Heart left ventricle (tissue), 16 donors: ENCODE results near the gene DNAJC10. TPM values are rescaled to one million over a fixed set of nuclear protein-coding genes. Genes with fewer than 3 reads are reported as not detected.
"Not testable (repeated sequence)": the region's sequence is repeated elsewhere in the genome, so short reads cannot be mapped to it uniquely, and the experiment has no call there.

ENCODE experiments used
- ATAC-seq, 4 donors: fragments of 200-7000 bp; cut with Tn5 transposase; one replicate each; pipeline ENCODE4 v1.9.1; 2020 to 2022; ENCODE audit warnings: moderate library complexity in 4 of 4, mild to moderate bottlenecking in 3 of 4, moderate number of reproducible peaks in 1 of 4
- DNase-seq, 5 donors: peaks; one replicate each; pipeline ENCODE4 v3.0.0-alpha.2; 2020
- H3K27ac ChIP-seq, 12 donors: fragments of 200-600 bp; sonication (generic) in 4 of 12; one replicate each; pipeline versions ENCODE4 v1.5.0 to v1.8.0; 2016 to 2022; ENCODE audit warnings: mild to moderate bottlenecking in 2 of 12
- H3K27me3 ChIP-seq, 9 donors: fragments of 200-600 bp; sonication (generic) in 2 of 9; one replicate each; pipeline versions ENCODE4 v1.5.1 to v1.8.0; 2016 to 2022; ENCODE audit warnings: mild to moderate bottlenecking in 3 of 9
- H3K36me3 ChIP-seq, 9 donors: fragments of 200-600 bp; sonication (generic) in 2 of 9; one replicate each; pipeline versions ENCODE4 v1.5.0 to v1.8.0; 2018 to 2022; ENCODE audit warnings: mild to moderate bottlenecking in 2 of 9
- H3K4me1 ChIP-seq, 12 donors: fragments of 200-600 bp; sonication (generic) in 4 of 12; one replicate each; pipeline versions ENCODE4 v1.5.0 to v1.8.0; 2016 to 2022; ENCODE audit warnings: mild to moderate bottlenecking in 3 of 12
- H3K4me3 ChIP-seq, 12 donors: fragments of 200-600 bp; sonication (generic) in 4 of 12; one replicate each; pipeline versions ENCODE4 v1.5.0 to v1.8.0; 2017 to 2022; ENCODE audit warnings: mild to moderate bottlenecking in 9 of 12, moderate library complexity in 4 of 12
- H3K9me3 ChIP-seq, 12 donors: fragments of 200-600 bp; sonication (generic) in 4 of 12; one replicate each; pipeline versions ENCODE4 v1.5.0 to v1.8.0; 2016 to 2022; ENCODE audit warnings: mild to moderate bottlenecking in 1 of 12
- POLR2A ChIP-seq, 2 donors: fragments of 450-650 bp; IDR thresholded peaks; one replicate each; pipeline ENCODE4 v1.6.1; 2017; ENCODE audit warnings: antibody characterized with exemption in 2 of 2, mild to moderate bottlenecking in 2 of 2, moderate library complexity in 2 of 2
- WGBS, 4 donors: extraction: QIAGEN DNeasy Blood & Tissue Kit in 2 of 4; methylation state at CpG; one replicate each; pipeline versions ENCODE4 v1.1.5 to v1.1.7; 2013 to 2018; 5-methylcytosine and 5-hydroxymethylcytosine counted together
- intact Hi-C, 10 donors: fragments of 100-400 bp; cut with DNase I; formaldehyde crosslinking; loops; one replicate each; pipeline versions ENCODE4 v1.11.1 to v1.14.2; 2022
- polyA plus RNA-seq, 2 donors: library from polyadenylated mRNA; stranded (reverse); fragments of 200-250 nt; gene quantifications; one replicate each; pipeline ENCODE4 v1.2.3, GENCODE V29; 2013
- total RNA-seq, 9 donors: library from RNA; depleted of rRNA in 2 of 9; stranded (reverse); fragments of >200 nt in 2 of 9; fragmentation: NEBNext Ultra II Directional in 3 of 9; extraction: Animal tissue kit (Norgen Biotek cat#: 25700) in 3 of 9; gene quantifications; one replicate each; pipeline versions ENCODE4 v1.1.0 to v1.2.4, GENCODE V29; 2016 to 2023
- TF ChIP-seq, protein P1 (sequence below), 12 donors: fragments of 200-600 bp; sonication (generic) in 4 of 12; IDR thresholded peaks; one replicate each; pipeline versions ENCODE4 v1.5.0 to v1.8.0; 2018 to 2022; ENCODE audit warnings: antibody characterized with exemption in 12 of 12, mild to moderate bottlenecking in 5 of 12
- donor health status: ischemic (EF 13 %, LVEDD 7.1; RV severe dilation, severe dysfunction).
- donor health status: healthy with polysubstance abuse.
- donor health status: DM: no; HTN: yes; CAD: no.
- donor health status: DM: no; HTN: no; CAD: no.
- donor health status: ischemic (EF 25% LVEDD 6.9; RV normal size, moderate dysfunction).
- donor health status: ischemic (EF 25% LVEDD 5.7; RV mildly dilated, moderate dysfunction).
- donor health status: healthy.
- donor health status: DM: yes; HTN: yes; CAD: no.
- donor health status: ischemic (EF 35%, LVEDD 5.7; RV mildly dilated, moderate dysfunction).
- donor health status: nonischemic (EF 11% LVEDD 7.7; RV severe dilation, severe dysfunction).
- donor health status: DM: yes; HTN: yes; CAD: no.
- donor health status: PGD.
- donor health status: ischemic (EF 29% LVEDD 5.4; RV normal size, mild dysfunction).
- donor health status: nonischemic (EF 23%, LVEDD 6.1; RV moderate dilation, normal function).

Gene DNAJC10
- total and polyA plus RNA-seq, 11 donors, result 9.8 to 73.5 (median 47.3) TPM

DNA sequence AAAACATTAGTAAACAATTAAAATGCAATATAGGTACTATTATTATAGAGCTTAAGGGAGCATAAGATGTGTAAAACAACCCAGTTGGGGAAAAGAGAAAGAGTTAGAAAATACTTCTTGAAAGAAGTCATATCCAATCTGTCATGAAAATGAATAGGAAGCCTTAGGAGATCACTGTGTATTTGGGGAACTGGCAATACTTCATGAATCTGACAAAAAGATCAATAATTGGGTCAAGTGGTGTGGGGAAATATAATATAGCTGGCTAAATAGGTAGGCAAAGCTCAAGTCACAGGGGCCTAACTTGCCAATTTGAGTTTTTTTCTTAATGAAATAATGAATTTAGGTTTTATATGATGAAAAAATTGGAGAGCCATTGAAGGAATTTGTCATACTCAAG lies 14.4 kb downstream of the DNAJC10 start:
- DNase-seq (no peak), ATAC-seq (no peak)
- Histone ChIP-seq H3K36me3 (peaks cover 0 to 89% (median 57%) of the 10 kb centered on the region in 9 donors), H3K4me3 (no peak overlapping the region), H3K9me3 (no peaks in the 10 kb centered on the region), H3K4me1 (no peaks in the 10 kb centered on the region), H3K27me3 (no peaks in the 10 kb centered on the region), H3K27ac (no peak overlapping the region)
- TF ChIP-seq POLR2A (IDR thresholded peaks at IDR 0.05), result no peak
- TF ChIP-seq, protein P1, sequence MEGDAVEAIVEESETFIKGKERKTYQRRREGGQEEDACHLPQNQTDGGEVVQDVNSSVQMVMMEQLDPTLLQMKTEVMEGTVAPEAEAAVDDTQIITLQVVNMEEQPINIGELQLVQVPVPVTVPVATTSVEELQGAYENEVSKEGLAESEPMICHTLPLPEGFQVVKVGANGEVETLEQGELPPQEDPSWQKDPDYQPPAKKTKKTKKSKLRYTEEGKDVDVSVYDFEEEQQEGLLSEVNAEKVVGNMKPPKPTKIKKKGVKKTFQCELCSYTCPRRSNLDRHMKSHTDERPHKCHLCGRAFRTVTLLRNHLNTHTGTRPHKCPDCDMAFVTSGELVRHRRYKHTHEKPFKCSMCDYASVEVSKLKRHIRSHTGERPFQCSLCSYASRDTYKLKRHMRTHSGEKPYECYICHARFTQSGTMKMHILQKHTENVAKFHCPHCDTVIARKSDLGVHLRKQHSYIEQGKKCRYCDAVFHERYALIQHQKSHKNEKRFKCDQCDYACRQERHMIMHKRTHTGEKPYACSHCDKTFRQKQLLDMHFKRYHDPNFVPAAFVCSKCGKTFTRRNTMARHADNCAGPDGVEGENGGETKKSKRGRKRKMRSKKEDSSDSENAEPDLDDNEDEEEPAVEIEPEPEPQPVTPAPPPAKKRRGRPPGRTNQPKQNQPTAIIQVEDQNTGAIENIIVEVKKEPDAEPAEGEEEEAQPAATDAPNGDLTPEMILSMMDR (IDR thresholded peaks at IDR 0.05), result no peak
- intact Hi-C loops, result no loop called here

DNA sequence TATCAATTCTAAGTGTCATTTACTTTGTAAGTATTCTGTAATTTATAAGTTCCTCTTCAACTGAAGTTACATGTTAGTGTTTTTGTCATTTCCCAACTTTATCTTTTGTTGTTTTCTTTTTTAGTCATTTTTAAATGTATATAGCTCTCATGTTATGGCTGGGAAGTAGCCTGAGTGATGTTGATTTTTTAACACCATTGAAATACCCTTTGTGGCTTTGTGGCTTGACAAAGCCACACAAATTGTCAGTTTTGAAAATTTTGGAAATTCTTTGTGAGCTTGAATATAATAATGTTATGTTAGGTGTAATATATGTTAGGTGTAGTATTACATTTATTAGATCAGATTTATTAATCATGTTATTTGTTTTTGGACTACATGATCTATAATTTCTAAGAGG lies 16.7 kb downstream of the DNAJC10 start:
- H3K9me3 ChIP-seq, result no peaks in the 10 kb centered on the region
- no peaks in the 10 kb centered on the region for H3K4me1 ChIP-seq
- no peak overlapping the region for H3K27ac ChIP-seq
- no peaks in the 10 kb centered on the region for H3K27me3 ChIP-seq
- no peak for DNase-seq
- peaks cover 0 to 93% (median 73%) of the 10 kb centered on the region in 9 donors for H3K36me3 ChIP-seq
- no peak for TF ChIP-seq POLR2A (IDR thresholded peaks at IDR 0.05)
- TF ChIP-seq, protein P1 (IDR thresholded peaks at IDR 0.05), result no peak
- intact Hi-C loops, result no loop called here
- H3K4me3 ChIP-seq, result no peak overlapping the region
- no peak for ATAC-seq

DNA sequence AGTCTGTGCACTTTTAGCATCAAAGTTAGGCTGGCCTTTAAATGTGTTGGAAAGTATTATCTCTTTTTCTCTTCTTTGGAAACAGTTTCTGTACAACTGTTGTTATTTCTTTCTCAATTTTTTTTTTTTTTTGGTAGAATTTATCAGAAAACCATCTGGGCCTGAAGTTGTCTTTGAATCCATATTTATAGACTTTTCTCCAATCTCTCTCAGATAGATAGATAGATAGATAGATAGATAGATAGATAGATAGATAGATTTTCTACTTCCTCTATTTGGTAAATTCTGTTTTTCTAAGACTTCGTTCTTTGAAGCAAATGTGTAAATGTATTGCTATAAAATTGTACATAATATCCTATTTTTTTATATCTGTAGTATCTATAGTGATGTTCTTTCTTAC lies 17.5 kb downstream of the DNAJC10 start:
- no peak overlapping the region for H3K4me3 ChIP-seq
- peaks cover 0 to 94% (median 75%) of the 10 kb centered on the region in 9 donors for H3K36me3 ChIP-seq

DNA sequence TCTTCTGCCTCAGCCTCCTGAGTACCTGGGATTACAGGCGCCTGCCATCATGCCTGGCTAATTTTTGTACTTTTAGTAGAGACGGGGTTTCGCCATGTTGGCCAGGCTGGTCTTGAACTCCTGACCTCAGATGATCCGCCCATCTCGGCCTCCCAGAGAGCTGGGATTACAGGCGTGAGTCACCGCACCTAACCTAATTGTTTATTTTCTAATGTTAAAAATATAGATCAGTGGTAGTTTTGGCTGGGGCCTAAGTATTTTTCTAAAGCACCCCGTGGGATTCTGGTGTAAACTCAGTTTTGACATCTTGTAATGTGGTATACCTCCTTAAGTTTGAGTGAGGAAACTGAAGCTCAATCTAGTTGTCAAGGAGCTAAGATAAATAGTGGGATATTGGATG lies 20.8 kb downstream of the DNAJC10 start:
- H3K27ac ChIP-seq, DNase-seq, H3K9me3 ChIP-seq, H3K4me3 ChIP-seq, ATAC-seq, H3K27me3 ChIP-seq, H3K4me1 ChIP-seq, intact Hi-C loops: not testable (repeated sequence)
- WGBS, 4 donors, result 97 to 99% (median 98%) methylated on average over 8 of the region's 8 CpGs
- H3K36me3 ChIP-seq, result peaks cover under 1 to 91% (median 67%) of the 10 kb centered on the region in 9 donors

More for the DNA sequence above, 17.5 kb downstream of the DNAJC10 start:
- no peak for TF ChIP-seq POLR2A (IDR thresholded peaks at IDR 0.05)
- H3K27ac ChIP-seq, result no peak overlapping the region
- intact Hi-C loops, result no loop called here
- 91 to 98% (median 94%) methylated on average over 1 of the region's 1 CpG for WGBS, 4 donors
- H3K27me3 ChIP-seq, result no peaks in the 10 kb centered on the region
- no peak for DNase-seq
- ATAC-seq, result no peak
- no peaks in the 10 kb centered on the region for H3K4me1 ChIP-seq
- H3K9me3 ChIP-seq, result no peaks in the 10 kb centered on the region

DNA sequence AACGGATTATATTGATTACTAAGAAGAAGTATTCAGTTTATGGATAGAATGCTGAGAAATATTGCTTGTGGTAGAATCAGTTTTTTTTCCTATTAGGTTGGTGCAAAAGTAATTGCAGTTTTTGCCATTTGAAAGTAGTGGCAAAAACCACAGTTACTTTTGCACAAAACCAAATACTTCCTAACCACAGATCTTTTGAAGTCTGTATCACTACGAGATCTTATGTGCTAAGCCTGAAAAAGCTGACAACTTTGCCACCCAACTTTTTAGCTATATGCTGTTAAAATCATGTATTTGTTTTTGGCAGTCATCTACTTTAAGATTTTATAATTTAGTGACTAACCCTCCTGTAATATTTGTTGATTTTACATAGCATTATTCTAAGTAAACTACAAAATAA lies 24.6 kb downstream of the DNAJC10 start:
- no peaks in the 10 kb centered on the region for H3K27me3 ChIP-seq
- no peak overlapping the region for H3K4me3 ChIP-seq
- H3K4me1 ChIP-seq, result no peaks in the 10 kb centered on the region
- peaks cover 4 to 98% (median 88%) of the 10 kb centered on the region in 9 donors for H3K36me3 ChIP-seq
- no peak for ATAC-seq
- DNase-seq, result no peak
- intact Hi-C loops, result no loop called here
- WGBS, 4 donors, result 92 to 97% (median 95%) methylated on average over 2 of the region's 2 CpGs
- no peaks in the 10 kb centered on the region for H3K9me3 ChIP-seq
- no peak overlapping the region for H3K27ac ChIP-seq
- TF ChIP-seq, protein P1 (IDR thresholded peaks at IDR 0.05), result no peak
- no peak for TF ChIP-seq POLR2A (IDR thresholded peaks at IDR 0.05)
